Ectodermal cell (in vitro differentiated cells): ENCODE measurements around the gene MAP4K2.

Source experiments
- H3K27ac ChIP-seq: 2 replicates; pipeline ENCODE4 v1.7.0; 2013; ENCODE audit warnings: mild to moderate bottlenecking, low read depth, low read length; ENCODE audit not compliant: insufficient read depth, poor library complexity, severe bottlenecking
- H3K27me3 ChIP-seq: 2 replicates; pipeline ENCODE4 v1.7.0; 2013; ENCODE audit warnings: mild to moderate bottlenecking, low read length; ENCODE audit not compliant: insufficient read depth, control insufficient read depth, poor library complexity, severe bottlenecking
- H3K36me3 ChIP-seq: one replicate; pipeline ENCODE4 v1.7.0; 2013; ENCODE audit warnings: low read length; ENCODE audit not compliant: control insufficient read depth, insufficient read depth
- H3K4me1 ChIP-seq: one replicate; pipeline ENCODE4 v1.7.0; 2013; ENCODE audit warnings: low read length; ENCODE audit not compliant: control insufficient read depth, insufficient read depth
- H3K4me3 ChIP-seq: 2 replicates; pipeline ENCODE4 v1.7.0; 2013; ENCODE audit warnings: low read depth, low read length, control low read depth; ENCODE audit not compliant: insufficient read depth
- H3K9me3 ChIP-seq: 2 replicates; pipeline ENCODE4 v1.7.0; 2013; ENCODE audit warnings: mild to moderate bottlenecking, low read length, moderate library complexity; ENCODE audit not compliant: control insufficient read depth
- WGBS, 2 experiments: methylation state at CpG; one replicate each; pipeline ENCODE4 v1.1.7; 2013; ENCODE audit warnings: missing lambda C conversion rate in 2 of 2; 5-methylcytosine and 5-hydroxymethylcytosine counted together

The MAP4K2 gene

DNA sequence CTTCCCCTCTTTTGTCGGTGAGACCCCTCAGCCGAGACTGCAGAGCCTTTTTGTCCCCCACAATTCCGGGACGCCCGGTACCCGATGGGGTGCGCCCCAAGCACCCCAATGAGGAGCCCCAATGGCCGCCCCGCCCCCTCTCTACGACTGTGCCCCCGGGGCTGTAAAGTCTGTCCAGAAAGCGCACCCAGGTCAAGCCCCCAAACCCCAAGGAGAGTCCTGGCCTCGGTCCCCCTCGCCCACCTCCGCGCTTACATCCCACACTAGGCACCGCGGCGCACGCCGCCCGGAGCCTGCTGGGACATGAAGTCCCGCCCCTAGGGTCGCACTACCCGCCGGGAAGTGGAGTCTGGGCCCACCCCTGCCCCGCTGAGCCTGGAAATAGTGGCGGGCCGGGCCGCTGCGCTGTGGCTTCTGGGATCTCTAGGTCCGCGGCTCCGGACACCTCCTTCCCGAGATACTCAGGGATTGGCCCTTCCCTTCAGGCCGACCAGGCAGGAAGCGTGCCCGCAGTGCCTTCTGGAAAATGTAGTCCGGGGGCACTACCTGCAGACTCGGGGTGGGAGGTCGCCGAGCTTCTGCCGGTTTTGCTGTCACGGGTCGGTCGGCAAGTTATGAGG is 7.4 kb upstream of the MAP4K2 start, which contains the start of gene MEN1:
MEN1 (minus strand) TSS at position 281 of the 620 bp plus-strand sequence. CDS start 442 bp downstream, outside the sequence.
- Histone ChIP-seq H3K36me3 (peaks cover 9% of the 10 kb centered on the region), H3K4me3 (peak within 1 kb of the TSS; percentile 93), H3K9me3 (no peaks in the 10 kb centered on the region), H3K27me3 (no peaks in the 10 kb centered on the region), H3K4me1 (peaks cover 7% of the 10 kb centered on the region), H3K27ac (peak within 1 kb of the TSS; percentile 32)
- 0 to 1% methylated on average over 45 to 46 of the region's 46 CpGs for WGBS, 2 experiments

DNA sequence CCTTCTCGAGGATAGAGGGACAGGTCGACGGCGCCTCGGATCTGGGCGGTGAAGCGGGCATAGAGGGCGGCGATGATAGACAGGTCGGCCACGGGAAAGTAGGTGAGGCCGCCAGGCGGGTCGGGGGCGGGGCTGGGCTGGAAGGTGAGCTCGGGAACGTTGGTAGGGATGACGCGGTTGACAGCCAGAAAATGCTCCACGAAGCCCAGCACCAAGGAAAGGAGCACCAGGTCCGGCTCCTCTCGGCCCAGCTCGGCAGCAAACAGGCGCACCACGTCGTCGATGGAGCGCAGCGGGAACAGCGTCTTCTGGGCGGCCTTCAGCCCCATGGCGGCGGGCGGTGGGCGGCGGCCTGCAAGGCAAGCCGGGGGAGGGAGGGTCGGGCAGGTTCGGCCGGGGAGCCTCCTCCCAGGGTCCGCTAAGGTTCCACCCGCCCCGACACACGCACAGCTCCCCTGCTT is 6.8 kb upstream of the MAP4K2 start:
- H3K27ac ChIP-seq: no peak overlapping the region
- 2% methylated on average over 44 of the region's 44 CpGs for WGBS, 2 experiments
- no peaks in the 10 kb centered on the region for H3K9me3 ChIP-seq

DNA sequence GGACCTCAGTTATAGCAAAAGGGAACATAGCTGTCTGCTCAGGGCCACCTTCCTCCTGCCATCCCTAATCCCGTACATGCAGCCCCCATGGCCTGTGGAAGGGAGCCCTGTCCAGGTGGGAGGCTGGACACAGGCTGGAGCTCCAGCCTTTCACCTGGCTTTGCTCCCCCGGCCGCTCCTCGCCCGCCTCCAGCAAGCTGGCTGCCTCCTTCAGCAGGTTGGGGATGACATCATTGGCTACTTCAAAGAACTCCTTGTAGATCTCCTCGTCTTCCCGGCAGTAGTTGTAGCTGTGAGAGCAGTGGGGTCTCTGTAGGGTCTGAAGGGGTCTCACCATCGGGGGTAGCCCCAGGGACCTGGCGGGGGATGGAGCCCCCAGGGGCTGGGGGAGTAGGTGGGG is 2.5 kb upstream of the MAP4K2 start:
- H3K27ac ChIP-seq: no peak overlapping the region

More for the DNA sequence above, 6.8 kb upstream of the MAP4K2 start:
- Histone ChIP-seq H3K4me3 (peak overlapping the region; percentile 93), H3K36me3 (peaks cover 14% of the 10 kb centered on the region), H3K27me3 (no peaks in the 10 kb centered on the region), H3K4me1 (peaks cover 7% of the 10 kb centered on the region)

DNA sequence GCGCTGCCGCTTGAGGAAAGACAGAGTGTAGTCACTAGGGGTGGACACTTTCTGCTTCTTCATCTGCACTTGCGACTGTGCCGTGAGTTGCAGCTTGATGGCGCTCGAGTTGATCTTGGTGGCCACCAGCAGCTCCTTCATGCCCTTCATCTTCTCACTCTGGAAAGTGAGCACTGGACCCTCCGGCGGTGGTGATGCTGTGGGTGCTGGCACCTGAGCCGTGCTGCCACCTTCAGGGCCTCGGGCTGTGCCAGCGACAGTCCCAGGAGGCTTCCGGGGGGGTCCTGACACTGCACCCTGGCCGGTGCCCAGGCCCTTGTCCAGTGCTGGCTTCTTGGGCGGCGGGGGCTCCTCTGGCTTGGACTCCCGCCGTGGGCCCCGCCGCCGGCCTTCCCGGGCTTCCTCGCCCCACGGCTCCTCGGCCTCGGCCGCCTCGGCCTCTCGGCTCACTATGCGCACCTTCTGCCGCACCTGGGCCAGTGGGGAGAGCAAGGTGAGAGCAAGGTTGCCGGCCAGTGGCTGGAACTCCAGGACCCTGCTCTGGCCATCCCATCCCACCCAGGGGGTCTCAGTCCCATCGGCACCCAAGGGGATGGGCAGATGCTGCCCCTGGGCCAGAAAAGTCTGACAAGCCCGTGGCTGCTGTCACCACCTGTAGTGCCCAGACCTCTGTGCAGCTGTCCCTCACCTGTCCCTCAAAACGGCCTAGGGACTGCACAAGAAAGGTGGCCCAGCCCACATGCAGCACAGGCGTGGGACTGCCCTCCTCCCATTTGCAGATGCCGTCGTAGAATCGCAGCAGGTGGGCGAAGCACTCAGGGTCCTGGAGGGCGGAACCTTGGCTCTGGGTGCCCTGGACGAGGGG is 1.6 kb upstream of the MAP4K2 start:
- Histone ChIP-seq H3K9me3 (no peaks in the 10 kb centered on the region), H3K27me3 (no peaks in the 10 kb centered on the region), H3K27ac (no peak overlapping the region), H3K36me3 (peaks cover 14% of the 10 kb centered on the region), H3K4me3 (peak overlapping the region; percentile 52), H3K4me1 (peaks cover 11% of the 10 kb centered on the region)
- 93 to 95% methylated on average over 41 of the region's 41 CpGs for WGBS, 2 experiments

More for the DNA sequence above, 2.5 kb upstream of the MAP4K2 start:
- no peaks in the 10 kb centered on the region for H3K9me3 ChIP-seq
- peaks cover 12% of the 10 kb centered on the region for H3K4me1 ChIP-seq
- WGBS, 2 experiments: 94 to 95% methylated on average over 9 of the region's 9 CpGs
- H3K4me3 ChIP-seq: no peak overlapping the region
- peaks cover 14% of the 10 kb centered on the region for H3K36me3 ChIP-seq
- H3K27me3 ChIP-seq: no peaks in the 10 kb centered on the region

DNA sequence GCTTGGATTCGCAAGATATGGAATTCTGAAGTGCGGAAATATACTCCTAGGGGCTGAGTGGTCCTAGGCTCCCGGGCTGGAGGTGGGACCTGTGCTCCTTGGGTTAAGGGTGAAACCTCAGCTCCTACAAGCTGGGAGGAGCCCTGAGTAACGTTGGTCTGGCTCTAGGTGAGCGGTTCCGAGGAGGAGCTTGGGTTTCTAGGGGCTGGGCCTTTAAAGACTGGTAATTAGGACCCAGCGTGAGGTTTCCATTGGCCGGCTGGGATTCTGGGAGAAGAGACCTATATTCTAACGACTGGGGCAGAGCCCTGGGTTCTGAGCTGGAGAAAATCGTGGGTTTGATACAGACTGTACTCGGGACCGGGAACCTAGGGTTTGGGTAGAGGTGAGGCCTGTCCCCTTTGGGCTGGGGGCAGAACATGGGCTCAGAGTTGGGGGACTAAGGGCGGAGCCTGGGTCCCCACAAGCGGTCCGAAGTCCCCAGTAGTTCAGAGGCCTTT is 882 bp upstream of the MAP4K2 start:
- Histone ChIP-seq H3K9me3 (no peaks in the 10 kb centered on the region), H3K4me1 (peaks cover 5% of the 10 kb centered on the region), H3K36me3 (peaks cover 14% of the 10 kb centered on the region), H3K27ac (peak overlapping the region; percentile 40), H3K4me3 (peak overlapping the region; percentile 52), H3K27me3 (no peaks in the 10 kb centered on the region)
- 44 to 45% methylated on average over 15 of the region's 15 CpGs for WGBS, 2 experiments

DNA sequence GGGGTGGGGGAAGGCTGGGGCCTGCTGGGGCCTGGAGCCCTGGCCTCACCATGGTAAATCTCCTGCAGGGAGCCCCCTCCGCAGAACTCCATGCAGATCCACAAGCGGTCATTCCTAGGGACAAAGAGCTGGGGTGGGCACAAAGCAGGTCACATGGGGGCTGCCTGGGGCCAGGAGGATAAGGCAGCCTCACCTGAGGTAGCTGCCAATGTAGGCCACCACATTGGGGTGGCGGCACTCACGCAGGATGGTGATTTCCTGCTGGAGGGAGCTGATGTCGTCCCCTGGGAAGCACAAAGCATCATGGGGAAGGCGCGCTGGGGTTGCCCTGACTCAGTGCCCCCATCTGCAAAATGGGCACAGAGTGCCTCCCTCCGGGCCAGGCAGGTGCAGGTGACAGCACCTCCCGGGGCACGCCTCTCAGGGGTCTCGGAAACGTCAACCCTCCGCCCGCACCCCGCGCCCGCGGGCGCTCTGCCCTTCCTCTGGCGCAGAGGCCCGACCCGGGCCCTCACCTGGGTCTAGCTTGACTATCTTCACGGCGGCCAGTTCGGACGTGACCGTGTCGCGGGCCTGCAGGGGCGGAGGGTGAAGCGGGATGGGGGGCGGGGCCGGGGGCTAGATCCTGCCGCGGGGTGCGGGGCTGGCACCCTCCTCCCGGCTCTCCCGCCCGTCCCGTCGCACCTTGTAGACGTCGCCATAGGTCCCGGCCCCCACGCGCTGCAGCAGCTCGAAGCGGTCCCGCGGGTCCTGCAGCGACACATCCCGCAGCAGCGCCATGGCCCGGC is 450 bp downstream of the MAP4K2 start:
- no peaks in the 10 kb centered on the region for H3K9me3 ChIP-seq
- peaks cover 14% of the 10 kb centered on the region for H3K36me3 ChIP-seq
- H3K4me3 ChIP-seq: peak overlapping the region; percentile 62
- no peaks in the 10 kb centered on the region for H3K27me3 ChIP-seq
- peaks cover 5% of the 10 kb centered on the region for H3K4me1 ChIP-seq
- WGBS, 2 experiments: 12 to 13% methylated on average over 54 of the region's 54 CpGs
- no peak overlapping the region for H3K27ac ChIP-seq

DNA sequence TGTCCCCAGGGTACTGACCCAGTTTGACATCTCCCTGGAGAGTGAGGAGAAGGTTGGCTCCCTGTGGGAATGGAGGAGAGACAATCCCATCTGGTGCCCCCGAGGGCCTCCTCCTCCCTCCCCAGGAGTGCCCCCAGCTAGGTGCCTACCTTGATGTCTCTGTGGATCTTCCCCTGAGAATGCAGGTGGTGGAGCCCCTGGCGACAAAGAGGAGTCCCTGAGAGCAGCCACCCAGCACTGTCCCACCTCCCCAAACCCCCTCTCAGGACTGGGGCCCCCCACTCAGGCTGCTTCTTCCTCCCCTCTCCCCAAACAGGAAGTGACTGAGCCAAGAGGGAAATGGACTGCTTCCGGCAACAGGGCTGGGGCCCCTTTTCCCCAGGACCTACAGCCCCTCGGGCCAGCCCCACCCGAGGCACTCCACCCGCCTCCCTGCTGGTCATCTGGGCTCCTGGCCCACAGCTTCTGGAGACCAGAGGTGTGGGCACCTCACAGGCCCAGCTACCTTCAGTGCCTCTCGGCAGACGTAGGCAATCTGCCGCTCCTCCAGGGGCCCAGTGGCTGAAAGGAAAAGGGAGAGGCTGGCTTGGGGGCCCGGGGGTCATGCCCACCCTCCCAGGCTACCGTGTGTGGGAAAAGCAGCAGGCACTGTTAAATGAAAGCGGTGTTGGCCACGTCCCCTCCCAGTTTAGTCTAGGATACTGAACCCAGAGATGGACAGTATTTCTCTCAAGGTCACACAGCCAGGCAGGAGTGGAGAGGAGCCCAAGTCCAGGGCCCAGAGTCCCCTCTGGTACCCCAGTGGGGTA is 1.2 kb downstream of the MAP4K2 start:
- 88 to 91% methylated on average over 13 of the region's 13 CpGs for WGBS, 2 experiments
- H3K27ac ChIP-seq: no peak overlapping the region
- H3K4me3 ChIP-seq: peak overlapping the region; percentile 62
- H3K27me3 ChIP-seq: no peaks in the 10 kb centered on the region
- H3K9me3 ChIP-seq: no peaks in the 10 kb centered on the region
- peaks cover 9% of the 10 kb centered on the region for H3K36me3 ChIP-seq
- peaks cover 5% of the 10 kb centered on the region for H3K4me1 ChIP-seq

DNA sequence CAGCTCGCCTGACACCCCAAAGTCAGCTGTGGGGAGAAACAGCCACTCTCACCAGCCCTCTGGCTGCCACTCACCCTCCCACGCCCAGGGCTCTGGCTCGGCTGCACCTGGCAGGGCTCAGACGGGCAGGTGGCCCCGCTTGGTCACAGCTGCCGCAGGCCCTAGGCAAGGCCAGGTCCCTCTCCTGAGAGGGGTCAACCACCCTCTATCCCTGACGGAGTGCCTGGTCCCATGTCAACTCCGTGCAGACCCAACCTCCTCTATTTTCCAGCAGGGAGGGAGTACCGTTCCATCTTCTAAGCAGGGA is 1.9 kb downstream of the MAP4K2 start:
- Histone ChIP-seq H3K4me1 (peaks cover 5% of the 10 kb centered on the region), H3K27me3 (no peaks in the 10 kb centered on the region), H3K36me3 (peaks cover 7% of the 10 kb centered on the region), H3K27ac (no peak overlapping the region), H3K9me3 (no peaks in the 10 kb centered on the region), H3K4me3 (no peak overlapping the region)
- 92% methylated on average over 9 of the region's 9 CpGs for WGBS, 2 experiments

DNA sequence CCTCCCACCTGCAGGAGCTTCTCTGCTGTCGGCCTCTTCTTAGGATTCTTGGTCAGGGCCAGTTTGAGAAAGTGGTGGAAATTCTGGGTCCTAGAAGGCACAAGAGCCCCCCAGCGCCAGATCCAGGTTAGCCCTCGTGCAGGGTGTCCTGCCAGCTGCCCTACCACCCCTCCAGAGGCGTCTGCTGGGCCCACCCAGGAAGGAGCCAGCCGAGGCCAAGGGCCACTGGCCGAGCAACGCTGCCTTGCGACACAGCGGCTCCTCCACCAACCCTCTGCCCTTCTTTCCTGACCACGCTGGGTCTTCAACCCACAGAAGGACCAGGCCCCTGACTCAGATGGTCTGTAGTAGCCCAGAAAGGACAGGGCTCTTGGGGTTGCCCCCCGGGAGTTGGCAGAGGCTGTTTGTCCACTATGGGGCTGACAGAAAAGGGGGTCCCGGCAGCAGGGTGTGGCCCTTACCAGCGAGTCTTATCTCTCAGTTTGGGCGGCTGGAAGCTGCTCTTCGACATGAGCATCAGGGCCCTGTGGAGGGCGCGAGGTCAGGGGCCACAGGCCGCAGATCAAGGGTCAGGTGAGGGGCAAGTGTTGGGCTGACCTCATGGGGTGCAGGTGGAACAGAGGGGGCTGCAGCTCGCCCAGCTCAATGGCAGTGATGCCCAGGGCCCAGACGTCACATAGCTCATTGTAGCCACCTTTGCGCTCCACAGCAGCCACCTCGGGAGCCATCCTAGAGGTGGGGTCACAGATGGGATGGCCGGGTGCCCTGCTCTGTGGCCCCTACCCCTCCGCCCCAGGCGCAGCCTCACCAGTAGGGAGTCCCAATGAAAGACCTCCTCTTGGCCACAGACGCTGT is 2.5 kb downstream of the MAP4K2 start:
- Histone ChIP-seq H3K4me3 (no peak overlapping the region), H3K27me3 (no peaks in the 10 kb centered on the region), H3K4me1 (peaks cover 5% of the 10 kb centered on the region), H3K9me3 (no peaks in the 10 kb centered on the region), H3K36me3 (peaks cover 6% of the 10 kb centered on the region), H3K27ac (no peak overlapping the region)
- 93 to 94% methylated on average over 26 of the region's 26 CpGs for WGBS, 2 experiments
